ENCODE measurements around the gene SERF1A.
"Not testable (repeated sequence)": the region's sequence is repeated elsewhere in the genome, so short reads cannot be mapped to it uniquely, and the experiment has no call there.

GRCh38 chr5:70870626-70871025, 29.8 kb upstream of the SERF1A start:
- not testable (repeated sequence) for TF ChIP-seq EP300 (IDR thresholded peaks at IDR 0.05; ENCODE audit: borderline replicate concordance in 1 of 2, low read depth in 2 of 2, low read length in 2 of 2); RAD21 (IDR thresholded peaks at IDR 0.05 in 1 of 2, conservative IDR thresholded peaks at IDR 0.05 in 1 of 2; ENCODE audit: low read depth in 2 of 2, low read length in 2 of 2); EGR1 (IDR thresholded peaks at IDR 0.05; ENCODE audit: borderline replicate concordance, low read depth, low read length); POLR2A (IDR thresholded peaks at IDR 0.05; ENCODE audit: control extremely low read depth in 1 of 2, low read depth in 2 of 2, low read length in 2 of 2); SP2 (IDR thresholded peaks at IDR 0.05; ENCODE audit: low read length)
- TF ChIP-seq, protein P1, sequence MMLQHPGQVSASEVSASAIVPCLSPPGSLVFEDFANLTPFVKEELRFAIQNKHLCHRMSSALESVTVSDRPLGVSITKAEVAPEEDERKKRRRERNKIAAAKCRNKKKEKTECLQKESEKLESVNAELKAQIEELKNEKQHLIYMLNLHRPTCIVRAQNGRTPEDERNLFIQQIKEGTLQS (IDR thresholded peaks at IDR 0.05; ENCODE audit: insufficient read depth, low read depth, low read length), result not testable (repeated sequence)
- TF ChIP-seq, protein P2, sequence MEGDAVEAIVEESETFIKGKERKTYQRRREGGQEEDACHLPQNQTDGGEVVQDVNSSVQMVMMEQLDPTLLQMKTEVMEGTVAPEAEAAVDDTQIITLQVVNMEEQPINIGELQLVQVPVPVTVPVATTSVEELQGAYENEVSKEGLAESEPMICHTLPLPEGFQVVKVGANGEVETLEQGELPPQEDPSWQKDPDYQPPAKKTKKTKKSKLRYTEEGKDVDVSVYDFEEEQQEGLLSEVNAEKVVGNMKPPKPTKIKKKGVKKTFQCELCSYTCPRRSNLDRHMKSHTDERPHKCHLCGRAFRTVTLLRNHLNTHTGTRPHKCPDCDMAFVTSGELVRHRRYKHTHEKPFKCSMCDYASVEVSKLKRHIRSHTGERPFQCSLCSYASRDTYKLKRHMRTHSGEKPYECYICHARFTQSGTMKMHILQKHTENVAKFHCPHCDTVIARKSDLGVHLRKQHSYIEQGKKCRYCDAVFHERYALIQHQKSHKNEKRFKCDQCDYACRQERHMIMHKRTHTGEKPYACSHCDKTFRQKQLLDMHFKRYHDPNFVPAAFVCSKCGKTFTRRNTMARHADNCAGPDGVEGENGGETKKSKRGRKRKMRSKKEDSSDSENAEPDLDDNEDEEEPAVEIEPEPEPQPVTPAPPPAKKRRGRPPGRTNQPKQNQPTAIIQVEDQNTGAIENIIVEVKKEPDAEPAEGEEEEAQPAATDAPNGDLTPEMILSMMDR (IDR thresholded peaks at IDR 0.05; ENCODE audit: control extremely low read depth in 1 of 3, insufficient read depth in 1 of 3, low read depth in 1 of 3, low read length in 3 of 3), result not testable (repeated sequence)

Data from H1 (cell line).